NT2/D1 (cell line): Measurements from ENCODE around the gene HRH2.

Experiments used
- YY1 ChIP-seq: IDR thresholded peaks from 2 replicates; pipeline ENCODE4 v1.6.1; 2011; ENCODE audit not compliant: insufficient read length, insufficient read depth
- ZNF274 ChIP-seq: IDR thresholded peaks from 2 replicates; pipeline ENCODE4 v1.6.1; 2011; ENCODE audit warnings: mild to moderate bottlenecking, low read depth, low read length

GRCh38 chr5:175614861-175615260 is 43.0 kb upstream of the HRH2 start:
- TF ChIP-seq YY1 (no peak), ZNF274 (no peak)
